Karpas-422 (cell line): Measurements from ENCODE around the gene PTH1R. TPM values are rescaled to one million over a fixed set of nuclear protein-coding genes. Genes with fewer than 3 reads are reported as not detected.
A peak's percentile ranks its signal among the peaks of the same experiment; 100 is the strongest.

ENCODE experiments used
- DNase-seq: peaks from one replicate; pipeline ENCODE4 v3.0.0-alpha.2; 2015
- H2AFZ ChIP-seq: fragments of 200-600 bp; sonication (generic); 2 replicates; pipeline ENCODE4 v1.6.1; 2014; ENCODE audit warnings: antibody characterized with exemption, low read length, mixed read lengths
- H3K27ac ChIP-seq: fragments of 200-600 bp; sonication (generic); 2 replicates; pipeline ENCODE4 v1.5.1; 2014; ENCODE audit warnings: mild to moderate bottlenecking, low read length, moderate library complexity
- H3K27me3 ChIP-seq: fragments of 200-600 bp; sonication (generic); 2 replicates; pipeline ENCODE4 v1.6.1; 2014; ENCODE audit warnings: low read length, mixed read lengths
- H3K36me3 ChIP-seq: fragments of 200-600 bp; sonication (generic); 2 replicates; pipeline ENCODE4 v1.6.1; 2014; ENCODE audit warnings: low read length, mixed read lengths; ENCODE audit not compliant: insufficient read depth
- H3K4me1 ChIP-seq: fragments of 200-600 bp; sonication (generic); 2 replicates; pipeline ENCODE4 v1.6.1; 2014; ENCODE audit warnings: mild to moderate bottlenecking, low read length, mixed read lengths
- H3K4me2 ChIP-seq: fragments of 200-600 bp; sonication (generic); 2 replicates; pipeline ENCODE4 v1.6.1; 2014; ENCODE audit warnings: low read length, low read depth, mild to moderate bottlenecking; ENCODE audit not compliant: poor library complexity, severe bottlenecking
- H3K4me3 ChIP-seq: fragments of 200-600 bp; sonication (generic); 2 replicates; pipeline ENCODE4 v1.5.1; 2014; ENCODE audit warnings: mild to moderate bottlenecking, antibody characterized with exemption, low read length, mixed read lengths
- H3K79me2 ChIP-seq: fragments of 200-600 bp; sonication (generic); 2 replicates; pipeline ENCODE4 v1.6.1; 2014; ENCODE audit warnings: mild to moderate bottlenecking, low read length, mixed read lengths
- H3K9ac ChIP-seq: fragments of 200-600 bp; sonication (generic); 2 replicates; pipeline ENCODE4 v1.6.0; 2014; ENCODE audit warnings: low read length
- H3K9me2 ChIP-seq: fragments of 200-600 bp; sonication (generic), shearing (Covaris generic); replicated peaks from 2 replicates; pipeline ENCODE4 v1.6.0; 2014; ENCODE audit warnings: mild to moderate bottlenecking, low read length, moderate library complexity; ENCODE audit not compliant: insufficient read depth
- H3K9me3 ChIP-seq: fragments of 300-700, 200-600 bp; sonication (generic); 2 replicates; pipeline ENCODE4 v1.6.1; 2014; ENCODE audit warnings: low read length, mixed read lengths
- H4K20me1 ChIP-seq: fragments of 200-600 bp; sonication (generic); 2 replicates; pipeline ENCODE4 v1.6.1; 2014; ENCODE audit warnings: mild to moderate bottlenecking, antibody characterized with exemption, low read length, low read depth; ENCODE audit not compliant: insufficient read depth
- total RNA-seq: library from RNA; depleted of rRNA; stranded (reverse); fragments of >200 nt; shearing (Covaris generic); gene quantifications from 2 replicates; pipeline ENCODE4 v1.2.3, GENCODE V29; 2014; ENCODE audit warnings: low replicate concordance

PTH1R gene
- total RNA-seq, 1 experiment from 2014 or later, result not detected

- Histone ChIP-seq H3K4me3 (no peak overlapping the region), H3K9ac (no peak overlapping the region), H3K9me3 (no peaks in the 10 kb centered on the region), H3K79me2 (peaks cover 98% of the 10 kb centered on the region), H3K27me3 (no peaks in the 10 kb centered on the region), H3K4me2 (no peak overlapping the region), H3K27ac (peak overlapping the region; percentile 74), H2AFZ (no peak overlapping the region), H3K9me2 (no peaks in the 10 kb centered on the region), H4K20me1 (peaks cover 11% of the 10 kb centered on the region; the same call in 1 of the 2 replicates), H3K4me1 (peaks cover 98% of the 10 kb centered on the region), H3K36me3 (peaks cover 31% of the 10 kb centered on the region)
- DNase-seq, result peak; percentile 38
These were observed 66.0 kb downstream of the PTH1R start for GRCh38 chr3:46943237-46944187.

DNA sequence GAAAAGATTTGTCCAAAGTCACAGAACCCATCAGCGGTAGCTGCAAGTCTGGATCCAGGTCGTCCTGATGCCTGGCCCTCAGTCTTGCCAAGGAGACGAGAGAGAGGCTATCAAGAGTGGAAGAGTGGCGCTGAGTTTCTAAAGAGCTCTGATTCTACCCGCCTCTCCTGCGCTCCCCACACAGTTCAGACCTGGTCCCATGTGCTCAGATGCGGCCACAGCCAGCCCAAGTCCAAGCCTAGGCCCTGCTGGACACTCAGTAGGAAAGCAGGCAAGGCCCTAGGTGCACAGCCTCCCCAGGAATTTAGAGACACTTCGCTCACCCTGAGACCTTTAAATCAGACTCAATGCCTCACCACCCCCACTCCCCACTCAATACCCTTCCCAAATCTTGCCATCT is 66.7 kb downstream of the PTH1R start:
- H3K9me3 ChIP-seq, result no peaks in the 10 kb centered on the region
- peaks cover 98% of the 10 kb centered on the region for H3K4me1 ChIP-seq
- H3K4me2 ChIP-seq, result no peak overlapping the region
- H4K20me1 ChIP-seq, result peaks cover 18% of the 10 kb centered on the region; the same call in 1 of the 2 replicates
- no peak overlapping the region for H3K9ac ChIP-seq
- H3K27ac ChIP-seq, result peak overlapping the region; percentile 74
- H2AFZ ChIP-seq, result no peak overlapping the region
- H3K4me3 ChIP-seq, result no peak overlapping the region
- no peaks in the 10 kb centered on the region for H3K9me2 ChIP-seq
- H3K36me3 ChIP-seq, result peaks cover 25% of the 10 kb centered on the region
- no peaks in the 10 kb centered on the region for H3K27me3 ChIP-seq
- peaks cover 98% of the 10 kb centered on the region for H3K79me2 ChIP-seq
- DNase-seq, result no peak

GRCh38 chr3:46946416-46946815 is 68.9 kb downstream of the PTH1R start:
- no peak overlapping the region for H3K4me2 ChIP-seq
- no peaks in the 10 kb centered on the region for H3K27me3 ChIP-seq
- H3K4me1 ChIP-seq, result peaks cover 100% of the 10 kb centered on the region
- peak overlapping the region; percentile 13; the same call in 1 of the 2 replicates for H3K9ac ChIP-seq
- peaks cover 33% of the 10 kb centered on the region; the same call in 1 of the 2 replicates for H4K20me1 ChIP-seq
- H3K4me3 ChIP-seq, result no peak overlapping the region
- no peaks in the 10 kb centered on the region for H3K9me2 ChIP-seq
- H3K36me3 ChIP-seq, result peaks cover 17% of the 10 kb centered on the region
- H3K27ac ChIP-seq, result peak overlapping the region; percentile 74
- H2AFZ ChIP-seq, result no peak overlapping the region
- no peaks in the 10 kb centered on the region for H3K9me3 ChIP-seq
- peaks cover 100% of the 10 kb centered on the region for H3K79me2 ChIP-seq
- DNase-seq, result no peak

- peak overlapping the region; percentile 74 for H3K27ac ChIP-seq
- peak; percentile 50 for DNase-seq
- peak overlapping the region; percentile 26 for H3K9ac ChIP-seq
These were observed 69.5 kb downstream of the PTH1R start for GRCh38 chr3:46946856-46947545.

DNA sequence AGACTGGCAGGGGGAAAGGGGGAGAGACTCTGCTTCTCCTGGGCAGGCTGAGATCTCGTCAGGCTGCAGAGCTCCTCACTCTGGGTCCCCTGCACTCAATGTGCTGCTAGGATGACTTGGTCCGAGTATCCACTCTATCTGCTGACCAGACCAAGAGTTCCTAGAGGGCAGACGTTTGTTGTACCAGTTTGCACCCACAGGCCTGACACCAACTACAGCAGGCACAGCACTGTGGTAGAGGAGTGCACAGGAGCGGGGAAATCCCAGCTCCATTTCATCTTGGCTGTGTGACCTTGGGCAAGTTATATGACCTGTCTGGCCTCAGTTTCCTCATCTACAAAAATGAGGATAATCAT is 70.0 kb downstream of the PTH1R start:
- peaks cover 98% of the 10 kb centered on the region for H3K79me2 ChIP-seq
- peaks cover 41% of the 10 kb centered on the region for H4K20me1 ChIP-seq
- H3K27me3 ChIP-seq, result no peaks in the 10 kb centered on the region
- H3K36me3 ChIP-seq, result peaks cover 22% of the 10 kb centered on the region
- peak overlapping the region; percentile 26 for H3K9ac ChIP-seq
- H3K9me3 ChIP-seq, result no peaks in the 10 kb centered on the region
- H3K4me2 ChIP-seq, result no peak overlapping the region
- H3K4me3 ChIP-seq, result no peak overlapping the region
- peak overlapping the region; percentile 74 for H3K27ac ChIP-seq
- no peaks in the 10 kb centered on the region for H3K9me2 ChIP-seq
- H3K4me1 ChIP-seq, result peaks cover 97% of the 10 kb centered on the region
- H2AFZ ChIP-seq, result no peak overlapping the region
- no peak for DNase-seq

More at GRCh38 chr3:46946856-46947545, 69.5 kb downstream of the PTH1R start:
- Histone ChIP-seq H3K36me3 (peaks cover 17% of the 10 kb centered on the region), H3K4me2 (no peak overlapping the region), H3K4me3 (no peak overlapping the region), H3K79me2 (peaks cover 98% of the 10 kb centered on the region), H2AFZ (no peak overlapping the region), H4K20me1 (peaks cover 36% of the 10 kb centered on the region; the same call in 1 of the 2 replicates), H3K4me1 (peaks cover 97% of the 10 kb centered on the region), H3K9me3 (no peaks in the 10 kb centered on the region), H3K27me3 (no peaks in the 10 kb centered on the region), H3K9me2 (no peaks in the 10 kb centered on the region)

DNA sequence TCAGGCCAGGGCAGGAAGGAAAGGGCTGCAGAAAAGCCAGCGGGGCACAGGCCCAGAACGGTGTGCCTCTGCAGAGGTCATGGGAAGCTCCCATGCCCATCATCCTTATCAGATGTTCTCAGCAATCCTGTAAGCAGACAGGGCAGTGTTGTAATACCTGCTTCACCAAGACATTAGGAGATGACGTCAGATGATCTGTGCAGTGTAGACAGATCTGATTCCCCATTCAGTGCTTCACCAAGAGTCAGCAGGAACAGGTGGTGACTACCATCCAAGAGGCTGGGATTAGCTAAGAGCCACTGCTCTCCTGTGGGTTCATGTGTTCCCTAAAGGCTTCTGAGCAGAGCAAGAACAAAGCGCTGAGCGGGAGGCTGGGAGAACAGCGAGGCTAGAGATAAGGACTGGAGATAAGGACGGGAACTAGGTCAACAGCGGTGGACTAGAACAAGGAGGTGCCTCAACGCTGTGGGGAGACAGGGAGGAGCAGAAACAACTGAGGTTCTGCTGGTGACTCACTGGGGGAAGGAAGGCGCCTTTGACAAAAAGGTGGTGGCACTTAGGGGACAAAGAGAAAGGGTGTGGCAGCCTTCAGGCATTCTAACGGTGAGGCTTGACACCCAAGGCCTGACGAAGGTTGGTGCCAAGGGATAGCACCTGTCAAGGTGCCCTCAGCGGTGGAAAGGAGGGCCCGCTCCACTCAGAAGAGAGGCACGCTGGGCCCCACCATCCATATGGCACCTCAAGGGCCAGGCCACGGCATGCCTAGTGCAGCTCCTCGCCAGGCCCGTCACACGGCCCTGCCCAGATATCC is 70.7 kb downstream of the PTH1R start:
- Histone ChIP-seq H3K9ac (peak overlapping the region; percentile 26; the same call in 1 of the 2 replicates), H3K4me3 (no peak overlapping the region)
- DNase-seq, result no peak

DNA sequence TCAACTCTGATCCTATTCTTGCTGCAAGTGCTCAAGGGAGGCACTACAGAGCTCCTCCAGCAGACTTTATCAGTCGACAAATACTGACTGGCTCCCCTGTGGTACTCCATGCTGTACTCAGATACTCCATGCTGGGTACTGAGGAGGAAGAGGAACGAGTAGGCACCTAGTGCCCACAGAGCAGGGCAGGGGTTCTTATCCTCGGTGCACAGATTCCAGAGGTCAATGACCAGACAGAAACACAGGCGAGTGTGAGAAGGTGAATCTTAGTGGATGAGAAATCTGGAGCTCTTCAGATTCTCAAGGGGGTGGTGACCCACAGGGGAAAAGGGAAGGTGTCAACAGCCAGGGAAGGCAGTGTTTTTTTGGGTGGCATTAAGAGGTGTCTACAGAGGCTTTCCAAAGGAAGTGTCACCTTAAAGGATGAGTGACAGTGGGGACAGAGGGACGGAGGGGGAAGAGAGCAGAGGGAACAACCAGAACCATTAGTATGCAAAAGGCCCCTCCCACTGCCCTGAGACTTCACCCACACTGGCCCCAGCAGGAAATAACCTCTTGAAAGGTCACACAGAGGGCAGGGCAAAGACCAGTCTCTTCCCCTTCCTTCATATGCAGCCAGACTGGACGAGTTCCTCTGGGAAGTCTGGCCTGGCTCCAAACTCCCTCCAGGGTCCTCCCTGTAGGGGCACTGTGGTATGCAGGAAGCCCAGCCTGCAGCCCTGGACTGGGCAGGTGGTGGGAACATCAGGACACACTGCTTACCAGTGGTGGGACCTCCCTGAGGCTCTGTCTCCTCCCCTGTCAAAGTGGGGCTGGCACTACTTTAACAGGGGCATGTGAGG is 71.5 kb downstream of the PTH1R start:
- Histone ChIP-seq H3K4me1 (peaks cover 97% of the 10 kb centered on the region), H4K20me1 (peaks cover 48% of the 10 kb centered on the region), H3K9me2 (no peaks in the 10 kb centered on the region), H3K9me3 (no peaks in the 10 kb centered on the region), H3K9ac (peak overlapping the region; percentile 34; the same call in 1 of the 2 replicates), H3K27me3 (no peaks in the 10 kb centered on the region), H2AFZ (no peak overlapping the region), H3K27ac (peak overlapping the region; percentile 74), H3K79me2 (peaks cover 98% of the 10 kb centered on the region), H3K4me2 (peak overlapping the region; percentile 26), H3K36me3 (peaks cover 23% of the 10 kb centered on the region), H3K4me3 (no peak overlapping the region)
- no peak for DNase-seq

More for the DNA sequence above, 70.7 kb downstream of the PTH1R start:
- Histone ChIP-seq H2AFZ (no peak overlapping the region), H3K27me3 (no peaks in the 10 kb centered on the region), H3K36me3 (peaks cover 23% of the 10 kb centered on the region), H3K4me2 (no peak overlapping the region), H3K79me2 (peaks cover 98% of the 10 kb centered on the region), H3K4me1 (peaks cover 97% of the 10 kb centered on the region), H4K20me1 (peaks cover 46% of the 10 kb centered on the region), H3K27ac (peak overlapping the region; percentile 74), H3K9me3 (no peaks in the 10 kb centered on the region), H3K9me2 (no peaks in the 10 kb centered on the region)
